ENCODE results near the gene MGAT1.
"Not testable (repeated sequence)": the region's sequence is repeated elsewhere in the genome, so short reads cannot be mapped to it uniquely, and the experiment has no call there.

The MGAT1 gene

DNA sequence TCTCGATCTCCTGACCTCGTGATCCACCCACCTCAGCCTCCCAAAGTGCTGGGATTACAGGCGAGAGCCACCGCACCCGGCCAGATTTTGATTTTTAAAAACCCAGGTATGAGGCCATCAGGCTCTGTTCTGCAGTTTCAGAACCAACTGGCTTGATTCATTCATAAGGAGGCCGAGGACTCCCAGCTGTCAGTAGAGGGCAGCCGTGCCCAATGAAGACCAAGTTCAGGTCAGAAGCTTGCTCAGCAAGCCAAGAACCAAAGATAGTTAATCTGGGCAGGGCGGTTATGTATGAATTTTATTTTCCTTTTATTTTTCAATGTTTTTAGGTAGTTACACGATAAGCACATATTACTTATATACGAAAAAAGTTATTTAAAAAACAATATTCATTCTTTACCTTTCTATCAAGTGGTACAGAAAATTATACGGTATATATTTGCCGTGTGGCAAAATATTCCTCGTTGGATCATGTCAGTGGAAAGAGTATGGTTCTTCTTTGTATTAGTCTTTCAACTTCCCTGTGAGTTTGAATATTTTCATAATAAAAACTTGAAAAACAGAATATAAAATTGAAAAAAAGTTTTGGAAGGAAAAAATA lies 18.0 kb downstream of the MGAT1 start:
- DNase-seq = peak; percentile 89

DNA sequence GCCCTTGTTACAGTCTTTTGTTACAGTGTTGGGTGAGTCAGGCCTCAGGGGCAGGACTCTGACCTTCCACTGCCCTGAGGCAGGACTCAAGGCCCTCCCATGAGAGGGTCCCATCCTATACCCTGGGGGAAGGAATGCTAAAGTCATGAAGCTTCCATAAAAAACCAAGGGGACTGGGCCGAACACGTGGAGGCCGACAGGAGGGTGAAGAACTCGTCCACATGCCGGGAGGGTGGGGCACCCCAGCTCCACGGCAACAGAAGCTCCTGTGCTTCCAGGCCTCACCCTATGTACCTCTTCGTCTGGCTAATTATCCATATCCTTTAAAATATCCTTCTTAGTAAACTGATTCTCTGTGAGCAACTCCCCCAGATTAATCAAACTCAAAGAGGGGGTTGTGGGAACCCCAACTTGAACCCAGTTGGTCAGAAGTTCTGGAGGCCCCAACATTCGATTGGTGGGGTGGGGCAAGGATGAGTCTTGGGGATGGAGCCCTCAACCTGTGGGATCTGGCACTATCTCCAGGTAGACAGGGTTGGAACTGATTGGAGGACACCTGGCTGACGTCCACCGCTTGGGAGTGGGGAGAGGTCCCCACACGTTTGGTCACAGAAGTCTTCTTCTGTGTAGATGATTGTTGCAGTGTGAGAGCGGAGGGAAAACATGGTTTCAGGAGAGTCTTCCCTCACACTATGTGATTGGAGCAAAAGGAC lies 19.1 kb downstream of the MGAT1 start:
- DNase-seq = no peak

DNA sequence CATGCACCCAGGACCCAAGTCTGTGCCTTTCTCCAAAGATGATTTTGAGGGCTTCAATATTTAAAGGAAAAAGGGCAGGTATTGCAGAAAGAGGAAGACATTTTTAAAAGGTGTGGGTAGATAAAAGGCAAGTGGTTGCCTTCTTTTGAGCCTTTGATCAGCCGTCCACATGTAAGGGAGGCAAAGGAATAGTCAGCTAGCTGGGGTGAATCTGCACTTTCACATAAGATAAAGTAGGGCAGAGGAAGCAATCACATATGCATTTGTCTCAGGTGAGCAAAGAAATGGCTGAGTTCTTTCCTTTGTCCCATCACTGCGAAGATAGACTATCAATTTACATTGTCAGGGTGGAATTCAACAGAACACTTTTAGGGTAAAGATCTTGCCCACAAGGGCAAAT lies 19.9 kb downstream of the MGAT1 start:
- no peak for DNase-seq

- DNase-seq = peak; percentile 87
Observed at GRCh38 chr5:180781900-180782326, 20.7 kb downstream of the MGAT1 start.

- no peak for DNase-seq
Observed at GRCh38 chr5:180779985-180780610, 22.5 kb downstream of the MGAT1 start.

DNA sequence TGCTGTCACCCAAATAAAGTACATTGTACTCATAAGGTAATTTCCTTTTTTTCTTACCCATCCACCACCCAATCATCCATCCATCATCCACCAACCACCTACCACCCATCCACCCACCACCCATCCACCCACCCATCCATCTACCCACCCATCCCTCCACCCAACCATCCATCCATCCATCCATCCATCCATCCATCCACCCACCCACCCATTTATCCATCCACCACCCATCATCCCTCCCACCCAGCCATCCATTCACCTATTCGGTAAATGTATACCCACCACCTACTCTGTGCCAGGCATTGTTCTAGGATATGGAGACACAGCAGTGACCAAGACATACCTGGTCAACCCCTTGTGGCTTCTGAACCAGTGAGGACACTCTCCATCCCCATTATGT lies 25.1 kb downstream of the MGAT1 start:
- no peak for DNase-seq

DNA sequence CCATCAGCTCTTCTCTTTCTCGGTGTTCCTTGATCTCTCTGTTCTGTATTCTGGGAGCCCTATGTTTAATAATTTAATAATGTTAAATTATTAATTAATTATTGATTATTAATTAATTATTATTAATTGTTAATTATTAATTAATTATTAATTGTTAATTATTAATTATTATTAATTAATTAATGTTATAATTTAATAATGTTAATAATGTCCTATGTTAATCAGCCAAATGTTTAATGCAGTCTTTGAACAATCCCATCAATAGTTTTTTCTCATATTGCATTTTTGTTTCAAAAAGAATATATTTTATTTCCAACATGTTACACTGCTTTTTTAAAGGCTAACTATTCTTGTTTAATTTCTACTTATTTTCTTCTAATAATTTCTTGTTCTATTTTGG lies 26.2 kb downstream of the MGAT1 start:
- DNase-seq = no peak

DNA sequence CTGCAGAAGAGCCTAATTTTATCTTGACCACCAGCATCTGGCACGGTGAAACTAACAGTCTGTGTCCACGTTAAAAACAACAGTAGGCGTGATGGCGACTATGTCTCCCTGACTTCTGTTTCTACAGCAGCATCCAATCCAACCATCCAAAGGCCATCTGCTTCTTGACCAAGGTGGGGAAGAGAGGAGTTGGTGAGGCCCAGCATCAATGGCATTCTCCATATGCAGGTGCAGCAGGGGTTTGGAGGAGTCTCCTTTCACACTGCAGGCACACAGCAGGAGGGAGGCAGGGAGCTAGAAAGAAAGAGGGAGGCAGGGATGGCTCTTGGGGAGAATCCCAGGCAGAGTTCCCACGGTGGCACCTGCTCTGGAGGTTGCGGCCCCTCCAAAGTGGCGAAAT lies 27.0 kb downstream of the MGAT1 start:
- no peak for DNase-seq

DNA sequence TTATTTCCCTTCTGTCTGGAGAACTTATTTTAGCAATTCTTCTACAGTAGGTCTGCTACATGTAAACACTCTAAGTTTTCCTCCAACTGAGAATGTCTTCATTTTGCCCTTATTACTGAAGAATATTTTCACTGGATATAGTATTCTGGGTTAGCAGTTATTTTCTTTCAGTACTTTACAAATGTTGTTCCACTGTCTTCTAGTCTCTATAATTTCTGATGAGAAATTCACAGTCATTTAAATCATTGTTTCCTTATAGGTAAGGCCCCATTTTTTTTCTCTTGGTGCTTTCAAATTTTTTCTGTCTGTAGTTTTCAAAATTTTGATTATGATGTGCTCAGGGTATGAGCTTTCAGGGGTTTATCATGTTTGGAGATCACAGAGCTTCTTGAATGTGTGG lies 30.8 kb downstream of the MGAT1 start:
- DNase-seq = no peak

GRCh38 chr5:180769821-180770220 lies 32.8 kb downstream of the MGAT1 start:
- DNase-seq = no peak

GRCh38 chr5:180755601-180756000 lies 47.0 kb downstream of the MGAT1 start:
- no peak for DNase-seq

GRCh38 chr5:180744253-180744652 lies 58.4 kb downstream of the MGAT1 start:
- no peak for DNase-seq

DNA sequence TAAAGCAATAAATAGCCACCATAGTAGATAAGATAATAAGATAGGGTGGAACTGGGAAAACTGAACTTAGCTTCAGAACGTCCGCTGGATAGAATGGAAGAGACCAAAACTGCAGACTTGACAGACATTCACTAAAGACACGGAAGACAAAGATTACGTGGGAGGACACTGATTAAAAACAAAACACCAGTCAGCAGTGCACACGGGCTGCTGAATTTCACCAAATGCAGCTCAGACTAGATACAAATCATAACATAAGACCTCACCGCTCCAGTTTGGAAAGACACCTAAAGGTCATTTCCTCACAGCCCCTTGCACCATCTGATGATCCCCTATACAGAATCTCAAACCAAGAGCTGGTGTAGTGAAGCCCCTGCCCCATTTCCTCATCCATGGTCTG lies 59.9 kb downstream of the MGAT1 start:
- DNase-seq = no peak

DNA sequence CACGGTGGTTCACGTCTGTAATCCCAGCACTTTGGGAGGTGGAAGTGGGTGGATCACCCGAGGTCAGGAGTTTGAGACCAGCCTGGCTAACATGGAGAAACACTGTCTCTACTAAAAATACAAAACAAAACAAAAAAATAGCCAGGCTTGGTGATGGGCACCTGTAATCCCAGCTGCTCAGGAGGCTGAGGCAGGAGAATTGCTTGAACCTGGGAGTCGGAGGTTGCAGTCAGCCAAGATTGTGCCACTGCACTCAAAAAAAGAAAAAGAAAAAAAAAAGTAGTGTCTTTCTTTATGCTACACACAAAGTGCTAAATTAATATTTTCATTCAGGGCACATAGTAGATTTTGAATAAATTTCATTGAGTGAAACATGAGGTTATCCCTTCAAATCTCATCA lies 61.7 kb downstream of the MGAT1 start:
- not testable (repeated sequence) for DNase-seq

- no peak for DNase-seq
Observed at GRCh38 chr5:180739958-180740357, 62.6 kb downstream of the MGAT1 start, which contains the start of gene OR2Y1. Gene OR2Y1, minus strand, starts transcription at chr5:180740058. Its CDS starts 0 bp downstream, at chr5:180740058.

GRCh38 chr5:180739271-180739670 lies 63.3 kb downstream of the MGAT1 start:
- no peak for DNase-seq

- no peak for DNase-seq
Observed at GRCh38 chr5:180736536-180736935, 66.1 kb downstream of the MGAT1 start.
